Endothelial cell of umbilical vein (primary cell): ENCODE data around the gene RAD50. TPM values are rescaled to one million over a fixed set of nuclear protein-coding genes. Genes with fewer than 3 reads are reported as not detected.

Source experiments
- BruUV-seq: library from RNA; stranded (reverse); fragments of 400-500 nt; replicated peaks from 2 replicates; lab custom pipeline; 2021; lab: Mats Ljungman, UMichigan
- CTCF ChIA-PET: fragments of 300-600, 350-600 bp; sonication (Branson Sonifier 250); formaldehyde crosslinking; loops from one replicate; lab custom pipeline; 2021; ENCODE audit warnings: antibody characterized with exemption, inconsistent platforms; lab: Charles Lee
- POLR2A ChIA-PET: fragments of 300-600, 350-600 bp; sonication (Branson Sonifier 250); formaldehyde crosslinking; loops from one replicate; lab custom pipeline; 2021; ENCODE audit warnings: antibody characterized with exemption, inconsistent platforms; lab: Charles Lee
- DNase-seq: peaks from one replicate; pipeline ENCODE4 v3.0.0-alpha.2; 2011; ENCODE audit warnings: low read depth, low spot score
- FAIRE-seq: peaks from 2 replicates; lab custom pipeline; 2011; peaks lifted over from hg19 to GRCh38; lab: Jason Lieb, UNC
- H2AFZ ChIP-seq: 2 replicates; pipeline ENCODE4 v1.6.0; 2012; ENCODE audit warnings: low read depth, low read length, control low read depth, inconsistent platforms
- H3K27ac ChIP-seq: 2 replicates; pipeline ENCODE4 v1.5.1; 2011; ENCODE audit warnings: low read depth, mild to moderate bottlenecking, control low read depth, low read length, moderate library complexity; ENCODE audit not compliant: insufficient read depth
- H3K27me3 ChIP-seq, 2 experiments: 2 replicates each; pipeline versions ENCODE4 v1.6.0 to v1.6.1; 2011; ENCODE audit warnings: low read length in 2 of 2, mixed read lengths in 1 of 2; ENCODE audit not compliant: control insufficient read depth in 2 of 2, insufficient read depth in 2 of 2
- H3K36me3 ChIP-seq, 2 experiments: 2 replicates in 1 of 2; 3 replicates in 1 of 2; pipeline ENCODE4 v1.5.1; 2011; ENCODE audit warnings: low read length in 2 of 2, mild to moderate bottlenecking in 1 of 2, moderate library complexity in 1 of 2; ENCODE audit not compliant: control insufficient read depth in 2 of 2, insufficient read depth in 2 of 2; ENCODE audit errors: extremely low read depth in 1 of 2
- H3K4me1 ChIP-seq: 3 replicates; pipeline ENCODE4 v1.5.1; 2011; ENCODE audit warnings: mild to moderate bottlenecking, low read length; ENCODE audit not compliant: control insufficient read depth, insufficient read depth; ENCODE audit errors: extremely low read depth
- H3K4me2 ChIP-seq: 2 replicates; pipeline ENCODE4 v1.6.1; 2011; ENCODE audit warnings: low read length, control low read depth, mixed read lengths; ENCODE audit not compliant: insufficient read depth
- H3K4me3 ChIP-seq, 3 experiments: fragments of 200-600 bp in 1 of 3; sonication (generic), shearing (Covaris generic) in 1 of 3; replicated peaks in 1 of 3; 2 replicates each; pipeline ENCODE4 v1.5.1; 2011 to 2016; ENCODE audit warnings: control low read depth in 3 of 3, low read length in 3 of 3, mild to moderate bottlenecking in 2 of 3, inconsistent platforms in 1 of 3, low read depth in 1 of 3, moderate library complexity in 1 of 3; ENCODE audit not compliant: insufficient read depth in 1 of 3
- H3K79me2 ChIP-seq: 2 replicates; pipeline ENCODE4 v1.6.0; 2012; ENCODE audit warnings: low read length, inconsistent platforms; ENCODE audit not compliant: control insufficient read depth, insufficient read depth
- H3K9ac ChIP-seq: replicated peaks from 2 replicates; pipeline ENCODE3; 2011; ENCODE audit warnings: low read length, control low read depth; ENCODE audit not compliant: insufficient read depth; ENCODE audit errors: extremely low read depth
- H3K9me1 ChIP-seq: replicated peaks from 3 replicates; pipeline ENCODE4 v1.6.0; 2011; ENCODE audit warnings: mild to moderate bottlenecking, low read length; ENCODE audit not compliant: control insufficient read depth, insufficient read depth; ENCODE audit errors: extremely low read depth
- H3K9me3 ChIP-seq: replicated peaks from 2 replicates; pipeline ENCODE4 v1.5.1; 2012; ENCODE audit warnings: low read length, inconsistent platforms; ENCODE audit not compliant: control insufficient read depth, insufficient read depth
- H4K20me1 ChIP-seq: replicated peaks from 2 replicates; pipeline ENCODE3; 2011; ENCODE audit warnings: mild to moderate bottlenecking, low read length; ENCODE audit not compliant: control insufficient read depth, insufficient read depth; ENCODE audit errors: extremely low read depth
- CTCF ChIP-seq, 2 donors: IDR thresholded peaks; 1 replicate in 1 of 2; 2 replicates in 1 of 2; pipeline ENCODE4 v1.5.1; 2011; ENCODE audit warnings: low read length in 2 of 2, mild to moderate bottlenecking in 2 of 2, moderate library complexity in 2 of 2, control low read depth in 1 of 2, inconsistent platforms in 1 of 2, low read depth in 1 of 2; ENCODE audit not compliant: insufficient read depth in 1 of 2; ENCODE audit errors: extremely low read depth in 1 of 2
- FOS ChIP-seq: IDR thresholded peaks from 2 replicates; pipeline ENCODE4 v1.6.1; 2011; ENCODE audit warnings: mild to moderate bottlenecking, low read length, moderate library complexity, borderline replicate concordance; ENCODE audit not compliant: insufficient read depth
- JUN ChIP-seq: IDR thresholded peaks from 2 replicates; pipeline ENCODE4 v1.6.1; 2011; ENCODE audit warnings: borderline replicate concordance, low read depth; ENCODE audit not compliant: insufficient read length, insufficient read depth
- MYC ChIP-seq: IDR thresholded peaks from one replicate; pipeline ENCODE4 v1.6.1; 2011; ENCODE audit warnings: mild to moderate bottlenecking, low read depth, low read length
- POLR2A ChIP-seq: IDR thresholded peaks from 2 replicates; pipeline ENCODE4 v1.6.1; 2012; ENCODE audit warnings: low read depth, mild to moderate bottlenecking, control low read depth, low read length
- POLR2AphosphoS5 ChIP-seq: IDR thresholded peaks from 2 replicates; pipeline ENCODE4 v1.6.1; 2012; ENCODE audit warnings: low read depth, mild to moderate bottlenecking, control low read depth, low read length, moderate library complexity; ENCODE audit not compliant: insufficient read depth
- dilution Hi-C: fragments of 300-500 bp; cut with MboI; formaldehyde crosslinking; loops from one replicate; pipeline ENCODE4 v1.15.0; 2019; ENCODE audit warnings: low sequenced_read_pairs; ENCODE audit not compliant: extremely low pct_ligation_motif_present
- intact Hi-C: fragments of 100-400 bp; cut with micrococcal nuclease; formaldehyde crosslinking; loops from one replicate; pipeline ENCODE4 v1.10.0; 2022
- polyA plus RNA-seq, 4 experiments: library from polyadenylated mRNA; depleted of rRNA in 3 of 4; stranded (reverse) in 3 of 4; unstranded in 1 of 4; fragments of >200 nt; gene quantifications; 2 replicates each; pipeline versions ENCODE4 v1.2.1 to v1.2.3, GENCODE V29; 2011 to 2012; ENCODE audit warnings: missing spikeins in 1 of 4
- total RNA-seq: library from RNA; stranded (reverse); gene quantifications from 2 replicates; pipeline ENCODE4 v1.2.3, GENCODE V29; 2021

The RAD50 gene
- total and polyA plus RNA-seq, 2 donors (not counting 3 experiments of a cell fraction or from before 2014, with no cell fraction given): 6.1 to 20.4 TPM

- TF ChIP-seq POLR2AphosphoS5: no peak
- TF ChIP-seq POLR2A: no peak
- TF ChIP-seq FOS: no peak
- TF ChIP-seq CTCF (IDR thresholded peaks at IDR 0.05; ENCODE audit: extremely low read depth in 1 of 2, insufficient read depth in 1 of 2, low read depth in 1 of 2, low read length in 2 of 2): no peak
- TF ChIP-seq JUN: no peak
- no peak for TF ChIP-seq MYC
- H3K79me2 ChIP-seq: no peaks in the 10 kb centered on the region
- no peaks in the 10 kb centered on the region for H3K36me3 ChIP-seq
- dilution Hi-C loops (no loop called here), intact Hi-C loops (no loop called here)
- ChIA-PET CTCF (no interaction called here), POLR2A (no interaction called here)
- no peak overlapping the region for H3K4me2 ChIP-seq
- no peak overlapping the region for H2AFZ ChIP-seq
- no peak overlapping the region for H3K27ac ChIP-seq
- H3K9me1 ChIP-seq: no peaks in the 10 kb centered on the region
- no peaks in the 10 kb centered on the region for H3K9me3 ChIP-seq
- DNase-seq (no peak), FAIRE-seq (no peak)
- no peak overlapping the region for H3K9ac ChIP-seq
- H3K27me3 ChIP-seq: peaks cover 6 to 8% of the 10 kb centered on the region in 2 experiments
- no peaks in the 10 kb centered on the region for H4K20me1 ChIP-seq
- peaks cover 9% of the 10 kb centered on the region for H3K4me1 ChIP-seq
- H3K4me3 ChIP-seq: no peak overlapping the region
- no TSS peak for BruUV-seq
Observed at GRCh38 chr5:132651838-132652469, 95.2 kb downstream of the RAD50 start.
